Mesothelial cell of epicardium (in vitro differentiated cells): ENCODE measurements around the gene USB1. TPM values are rescaled to one million over a fixed set of nuclear protein-coding genes. Genes with fewer than 3 reads are reported as not detected.
A peak's percentile ranks its signal among the peaks of the same experiment; 100 is the strongest.

Experiments
- DNase-seq, 2 experiments: peaks; one replicate each; pipeline ENCODE4 v3.0.0; 2021; ENCODE audit warnings: low spot score in 2 of 2; ENCODE audit not compliant: unreplicated experiment in 2 of 2
- H3K27ac Mint-ChIP-seq: 2 replicates; pipeline ENCODE4 v1.8.0; 2021; ENCODE audit warnings: mixed read lengths
- H3K27me3 Mint-ChIP-seq: 2 replicates; pipeline ENCODE4 v1.8.0; 2021; ENCODE audit warnings: low read depth, mixed read lengths
- H3K36me3 Mint-ChIP-seq: 2 replicates; pipeline ENCODE4 v1.8.0; 2021; ENCODE audit warnings: mixed read lengths
- H3K4me1 Mint-ChIP-seq: 2 replicates; pipeline ENCODE4 v1.8.0; 2021; ENCODE audit warnings: mixed read lengths
- H3K4me3 Mint-ChIP-seq: 2 replicates; pipeline ENCODE4 v1.8.0; 2021; ENCODE audit warnings: mild to moderate bottlenecking, moderate library complexity, mixed read lengths
- H3K9me3 Mint-ChIP-seq: 2 replicates; pipeline ENCODE4 v1.8.0; 2021; ENCODE audit warnings: mixed read lengths
- CTCF ChIP-seq: fragments of 200-600 bp; sonication (generic); IDR thresholded peaks from one replicate; pipeline ENCODE4 v1.5.0; 2021; ENCODE audit warnings: antibody characterized with exemption; ENCODE audit not compliant: unreplicated experiment
- total RNA-seq: library from RNA; stranded (reverse); gene quantifications from 3 replicates; pipeline ENCODE4 v1.2.1, GENCODE V29; 2021

The USB1 gene
- total RNA-seq, 1 donor from 2014 or later, result 38.3 TPM

- DNase-seq, result no peak
- H3K4me1 Mint-ChIP-seq, result peaks cover 15% of the 10 kb centered on the region
- H3K27ac Mint-ChIP-seq, result peak overlapping the region; percentile 71
- no peak overlapping the region for H3K4me3 Mint-ChIP-seq
- no peak for TF ChIP-seq CTCF
- H3K36me3 Mint-ChIP-seq, result no peaks in the 10 kb centered on the region
- no peaks in the 10 kb centered on the region for H3K27me3 Mint-ChIP-seq
- no peaks in the 10 kb centered on the region for H3K9me3 Mint-ChIP-seq
These were observed 47.5 kb downstream of the USB1 start for GRCh38 chr16:58048494-58049231.

GRCh38 chr16:58049232-58050185 lies 48.3 kb downstream of the USB1 start:
- no peaks in the 10 kb centered on the region for H3K9me3 Mint-ChIP-seq
- H3K27ac Mint-ChIP-seq, result no peak overlapping the region

GRCh38 chr16:58051296-58051695 lies 50.1 kb downstream of the USB1 start:
- Mint-ChIP-seq H3K36me3 (no peaks in the 10 kb centered on the region), H3K4me3 (no peak overlapping the region), H3K27ac (no peak overlapping the region), H3K9me3 (no peaks in the 10 kb centered on the region), H3K27me3 (no peaks in the 10 kb centered on the region), H3K4me1 (peaks cover 18% of the 10 kb centered on the region)
- no peak for DNase-seq
- no peak for TF ChIP-seq CTCF

More at GRCh38 chr16:58049232-58050185, 48.3 kb downstream of the USB1 start:
- no peak for DNase-seq
- no peaks in the 10 kb centered on the region for H3K27me3 Mint-ChIP-seq
- H3K4me1 Mint-ChIP-seq, result peaks cover 15% of the 10 kb centered on the region
- no peaks in the 10 kb centered on the region for H3K36me3 Mint-ChIP-seq
- TF ChIP-seq CTCF, result no peak
- H3K4me3 Mint-ChIP-seq, result no peak overlapping the region

GRCh38 chr16:58051821-58052603 lies 50.8 kb downstream of the USB1 start:
- no peak for DNase-seq
- peaks cover 18% of the 10 kb centered on the region for H3K4me1 Mint-ChIP-seq
- H3K27ac Mint-ChIP-seq, result no peak overlapping the region
- H3K36me3 Mint-ChIP-seq, result no peaks in the 10 kb centered on the region
- no peaks in the 10 kb centered on the region for H3K9me3 Mint-ChIP-seq
- no peak overlapping the region for H3K4me3 Mint-ChIP-seq
- no peak for TF ChIP-seq CTCF
- no peaks in the 10 kb centered on the region for H3K27me3 Mint-ChIP-seq

GRCh38 chr16:58053682-58054005 lies 52.4 kb downstream of the USB1 start:
- no peaks in the 10 kb centered on the region for H3K27me3 Mint-ChIP-seq
- no peak for DNase-seq
- peaks cover 8% of the 10 kb centered on the region for H3K4me1 Mint-ChIP-seq
- H3K27ac Mint-ChIP-seq, result no peak overlapping the region
- TF ChIP-seq CTCF, result no peak
- no peaks in the 10 kb centered on the region for H3K9me3 Mint-ChIP-seq
- H3K4me3 Mint-ChIP-seq, result no peak overlapping the region
- H3K36me3 Mint-ChIP-seq, result no peaks in the 10 kb centered on the region
